Kidney epithelial cell (primary cell): ENCODE data around the gene NHSL1. TPM values are rescaled to one million over a fixed set of nuclear protein-coding genes. Genes with fewer than 3 reads are reported as not detected.

Experiments
- DNase-seq: peaks from one replicate; pipeline ENCODE4 v3.0.0-alpha.2; 2010; ENCODE audit warnings: low read depth
- H3K27me3 ChIP-seq: 2 replicates; pipeline ENCODE4 v1.6.0; 2011; ENCODE audit warnings: low read length; ENCODE audit not compliant: control insufficient read depth, insufficient read depth
- H3K36me3 ChIP-seq: 2 replicates; pipeline ENCODE4 v1.5.1; 2011; ENCODE audit warnings: low read length; ENCODE audit not compliant: control insufficient read depth, insufficient read depth
- H3K4me3 ChIP-seq: 2 replicates; pipeline ENCODE4 v1.5.1; 2011; ENCODE audit warnings: low read depth, mild to moderate bottlenecking, control low read depth, low read length
- CTCF ChIP-seq: IDR thresholded peaks from 2 replicates; pipeline ENCODE4 v1.5.1; 2011; ENCODE audit warnings: mild to moderate bottlenecking, moderate library complexity, low read length, control low read depth, inconsistent platforms; ENCODE audit not compliant: insufficient read depth, poor library complexity, severe bottlenecking
- total RNA-seq: library from RNA; depleted of rRNA; stranded (reverse); fragments of >200 nt; gene quantifications from 2 replicates; pipeline ENCODE4 v1.2.3, GENCODE V29; 2015

The NHSL1 gene
- total RNA-seq, 1 donor from 2014 or later, result 11.5 TPM

DNA sequence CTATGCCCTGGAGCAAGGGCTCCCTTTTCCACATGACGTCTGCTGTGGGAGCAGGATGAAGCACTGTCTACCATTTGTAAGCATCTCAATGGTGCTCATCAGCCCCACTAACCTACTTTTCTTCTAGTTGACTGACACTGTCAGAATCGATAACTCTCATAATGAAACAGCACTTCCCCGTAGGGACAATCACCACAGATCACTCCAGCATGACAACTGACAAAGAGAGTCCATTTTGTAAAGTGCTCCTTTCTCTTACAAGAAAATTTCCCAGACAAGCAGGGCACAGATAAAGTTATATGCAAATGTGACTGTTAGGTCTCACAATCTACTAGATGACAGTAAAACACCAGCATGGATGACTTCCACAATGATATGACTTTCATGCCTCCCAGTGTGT lies 48.8 kb downstream of the NHSL1 start:
- H3K4me3 ChIP-seq, result no peak overlapping the region
- H3K27me3 ChIP-seq, result no peaks in the 10 kb centered on the region
- no peak for TF ChIP-seq CTCF
- no peaks in the 10 kb centered on the region for H3K36me3 ChIP-seq
- DNase-seq, result no peak

DNA sequence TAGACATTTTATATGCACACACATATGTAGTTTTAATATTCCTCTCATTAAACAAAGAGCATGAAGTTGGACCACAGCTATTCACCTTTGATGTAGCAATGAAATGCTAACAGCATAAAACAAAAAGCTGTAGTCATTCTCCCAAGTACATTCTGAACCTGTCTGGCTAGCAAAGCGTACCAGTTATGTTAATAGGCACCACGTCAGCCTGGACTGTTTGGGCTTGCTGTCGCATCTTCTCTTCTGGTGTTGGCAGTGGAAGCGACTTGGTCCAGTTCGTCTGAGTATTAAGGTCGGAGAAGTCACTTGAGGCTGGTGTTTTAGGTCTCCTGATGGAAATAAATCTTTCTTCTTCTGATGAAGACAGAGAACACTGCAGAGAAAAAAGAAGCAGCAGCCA lies 52.5 kb downstream of the NHSL1 start:
- no peak for DNase-seq
- no peak for TF ChIP-seq CTCF
- no peaks in the 10 kb centered on the region for H3K36me3 ChIP-seq
- no peaks in the 10 kb centered on the region for H3K27me3 ChIP-seq
- no peak overlapping the region for H3K4me3 ChIP-seq

DNA sequence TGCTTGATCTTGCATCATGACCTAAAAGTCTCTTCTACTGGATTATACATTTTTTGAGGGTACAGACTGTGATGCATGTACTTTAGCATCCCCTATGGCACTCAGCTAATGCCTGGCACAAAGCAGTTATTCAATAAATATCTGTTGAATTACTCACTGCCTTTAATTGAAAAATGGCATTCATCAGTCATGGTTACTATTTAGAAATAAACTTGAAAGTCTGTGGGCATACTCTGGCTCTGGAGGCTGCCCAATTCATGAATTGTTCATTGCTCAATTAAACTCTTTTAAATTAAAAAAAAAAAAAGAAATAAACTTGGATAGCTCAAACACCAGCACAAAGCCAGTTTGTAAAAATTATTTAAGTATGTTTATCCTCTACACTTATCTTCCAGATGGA lies 55.3 kb downstream of the NHSL1 start:
- no peak for TF ChIP-seq CTCF
- no peaks in the 10 kb centered on the region for H3K36me3 ChIP-seq
- no peaks in the 10 kb centered on the region for H3K27me3 ChIP-seq
- no peak for DNase-seq
- no peak overlapping the region for H3K4me3 ChIP-seq

GRCh38 chr6:138442663-138443062 lies 56.6 kb downstream of the NHSL1 start:
- Histone ChIP-seq H3K27me3 (no peaks in the 10 kb centered on the region), H3K4me3 (no peak overlapping the region), H3K36me3 (no peaks in the 10 kb centered on the region)
- no peak for DNase-seq
- no peak for TF ChIP-seq CTCF

DNA sequence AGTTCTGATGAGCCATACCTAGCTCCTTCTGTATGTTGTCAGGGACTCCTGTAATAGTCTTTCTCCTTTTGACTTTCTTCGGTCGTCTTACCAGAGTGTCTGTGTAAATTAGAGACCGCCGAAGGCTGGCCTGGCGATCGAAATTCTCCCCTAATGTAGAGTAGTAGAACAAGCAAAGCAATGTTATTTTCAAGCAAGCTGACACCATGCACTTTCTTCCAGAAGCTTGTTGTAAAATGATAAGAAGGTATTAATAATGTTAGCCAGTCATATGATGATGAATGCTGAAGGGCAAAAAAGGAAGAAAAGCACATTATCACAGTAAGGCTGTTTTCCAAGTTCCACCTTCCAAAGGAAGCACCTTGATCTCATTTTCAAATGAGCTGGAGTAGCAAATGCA lies 57.3 kb downstream of the NHSL1 start:
- DNase-seq, result no peak
- no peak for TF ChIP-seq CTCF
- no peaks in the 10 kb centered on the region for H3K36me3 ChIP-seq

DNA sequence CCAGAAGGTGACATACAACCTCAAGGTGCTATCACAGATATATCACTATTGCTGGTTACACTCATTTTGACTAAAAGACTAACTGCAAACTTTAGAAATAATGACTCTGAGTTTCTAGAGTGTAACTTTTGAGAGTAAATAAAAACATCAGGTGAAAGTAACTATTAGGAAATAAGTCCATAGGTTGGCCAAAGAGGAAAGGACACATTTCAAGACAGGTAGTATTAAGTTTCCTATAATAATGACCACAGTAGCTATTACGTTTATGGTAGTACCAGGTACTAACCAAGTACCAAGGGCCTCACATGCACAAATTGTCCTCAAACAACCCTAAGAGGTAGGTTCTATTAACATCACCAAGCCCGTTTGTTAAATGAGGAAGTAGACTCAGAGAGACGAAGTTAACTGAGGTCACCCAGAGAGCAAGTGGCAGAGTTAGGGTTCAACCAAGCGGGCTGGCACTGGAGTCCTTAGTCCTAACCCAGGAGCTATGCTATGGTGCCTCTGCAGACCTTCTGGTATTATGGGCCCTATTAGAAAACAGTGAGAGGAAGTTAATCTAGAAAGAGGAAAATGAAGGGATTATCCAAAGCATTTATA lies 58.4 kb downstream of the NHSL1 start:
- Histone ChIP-seq H3K27me3 (no peaks in the 10 kb centered on the region), H3K4me3 (no peak overlapping the region), H3K36me3 (no peaks in the 10 kb centered on the region)
- no peak for DNase-seq
- no peak for TF ChIP-seq CTCF

More for the DNA sequence above, 57.3 kb downstream of the NHSL1 start:
- no peak overlapping the region for H3K4me3 ChIP-seq
- H3K27me3 ChIP-seq, result no peaks in the 10 kb centered on the region
